GM23248 (cell line): ENCODE data around the gene SYNGR2.

ENCODE experiments used
- EZH2 ChIP-seq: fragments of 200-600 bp; sonication (generic); IDR thresholded peaks from 2 replicates; pipeline ENCODE4 v1.6.1; 2018; ENCODE audit warnings: antibody characterized with exemption, mild to moderate bottlenecking; ENCODE audit not compliant: insufficient read depth, poor library complexity, severe bottlenecking
- EZH2phosphoT487 ChIP-seq: fragments of 200-600 bp; sonication (generic); IDR thresholded peaks from 2 replicates; pipeline ENCODE4 v1.6.1; 2018; ENCODE audit warnings: antibody characterized with exemption, moderate library complexity, mild to moderate bottlenecking, low read depth; ENCODE audit not compliant: insufficient read depth

DNA sequence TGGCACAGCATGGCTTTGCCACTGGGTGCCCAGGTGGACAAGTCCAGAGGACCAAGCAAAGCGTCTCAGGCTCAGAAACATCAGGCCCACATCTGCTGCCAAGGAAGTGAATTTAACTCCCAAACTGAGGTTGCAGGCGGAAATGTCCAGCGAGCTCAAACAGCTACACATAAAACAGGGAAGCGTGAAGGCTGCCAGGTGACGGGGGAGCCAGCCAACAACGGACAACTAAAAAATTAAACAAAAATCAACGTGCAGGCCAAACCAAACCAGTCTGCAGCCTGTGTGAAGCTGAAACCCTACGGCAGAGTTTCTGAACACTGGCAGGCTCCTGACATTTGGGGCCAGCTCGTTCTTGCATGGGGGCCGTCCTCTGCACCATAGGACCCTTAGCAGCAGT is 16.0 kb downstream of the SYNGR2 start:
- TF ChIP-seq EZH2 (no peak), EZH2phosphoT487 (no peak)
